ENCODE data around the gene MPP4.

GRCh38 chr2:201653221-201653620, 45.2 kb downstream of the MPP4 start:
- TF ChIP-seq CTCF (IDR thresholded peaks at IDR 0.05; ENCODE audit: poor library complexity, severe bottlenecking) (no peak), EZH2 (IDR thresholded peaks at IDR 0.05; ENCODE audit: borderline replicate concordance, insufficient read depth, low read length, poor library complexity, severe bottlenecking) (no peak), TAF1 (IDR thresholded peaks at IDR 0.05; ENCODE audit: low read depth) (no peak), POLR2AphosphoS5 (IDR thresholded peaks at IDR 0.05) (no peak), EP300 (conservative IDR thresholded peaks at IDR 0.05; ENCODE audit: poor library complexity, severe bottlenecking) (no peak), SMC3 (conservative IDR thresholded peaks at IDR 0.05; ENCODE audit: poor library complexity) (no peak)
